Measurements from ENCODE around the gene TSPAN9. TPM values are rescaled to one million over a fixed set of nuclear protein-coding genes. Genes with fewer than 3 reads are reported as not detected.

TSPAN9 gene
- total RNA-seq, 1 experiment from 2014 or later: 13.4 TPM

- no peaks in the 10 kb centered on the region for H3K9me3 Mint-ChIP-seq (ENCODE audit: unreplicated experiment)
- intact Hi-C loops (cut with micrococcal nuclease): no loop called here
- H3K36me3 Mint-ChIP-seq (ENCODE audit: insufficient read depth, unreplicated experiment): peaks cover 31% of the 10 kb centered on the region
- no TSS peak for BruUV-seq (replicated peaks)
- POLR2A ChIA-PET: interaction anchor here (0.5 to 0.9 kb wide), 4 partner anchors 13 to 164 kb away, joined by 3 read pairs; partner anchors contain the start of genes FOXM1 and RHNO1
- CTCF ChIA-PET: interaction anchor here (0.5 to 2.2 kb wide), 28 partner anchors 8 to 1066 kb away, joined by 3 to 9 read pairs (median 3); no protein-coding TSS in a partner anchor
- DNase-seq (ENCODE audit: unreplicated experiment): peak; percentile 87
- no peaks in the 10 kb centered on the region for H3K27me3 Mint-ChIP-seq (ENCODE audit: insufficient read depth, unreplicated experiment)
- peaks cover 9% of the 10 kb centered on the region for H3K4me1 Mint-ChIP-seq (ENCODE audit: insufficient read depth, unreplicated experiment)
- H3K27ac Mint-ChIP-seq (ENCODE audit: low read depth, unreplicated experiment): no peak overlapping the region
- H3K4me3 Mint-ChIP-seq (ENCODE audit: unreplicated experiment): no peak overlapping the region
- TF ChIP-seq CTCF (IDR thresholded peaks at IDR 0.05; ENCODE audit: unreplicated experiment): peak; percentile 50
Observed at GRCh38 chr12:3041558-3042164, 35.5 kb upstream of the TSPAN9 start.

GRCh38 chr12:3042394-3042793 lies 34.8 kb upstream of the TSPAN9 start:
- no TSS peak for BruUV-seq (replicated peaks)
- peaks cover 24% of the 10 kb centered on the region for H3K36me3 Mint-ChIP-seq (ENCODE audit: insufficient read depth, unreplicated experiment)
- H3K4me3 Mint-ChIP-seq (ENCODE audit: unreplicated experiment): no peak overlapping the region
- H3K9me3 Mint-ChIP-seq (ENCODE audit: unreplicated experiment): no peaks in the 10 kb centered on the region
- intact Hi-C loops (cut with micrococcal nuclease): no loop called here
- H3K27ac Mint-ChIP-seq (ENCODE audit: low read depth, unreplicated experiment): no peak overlapping the region
- H3K4me1 Mint-ChIP-seq (ENCODE audit: insufficient read depth, unreplicated experiment): peaks cover 10% of the 10 kb centered on the region
- ChIA-PET POLR2A (interaction anchor here (0.8 kb wide), 1 partner anchor 12 kb away, joined by 3 read pairs; no protein-coding TSS in a partner anchor), CTCF (interaction anchor here (0.5 to 2.2 kb wide), 30 partner anchors 8 to 871 kb away, joined by 3 to 9 read pairs (median 3); no protein-coding TSS in a partner anchor)
- TF ChIP-seq CTCF (IDR thresholded peaks at IDR 0.05; ENCODE audit: unreplicated experiment): no peak
- no peaks in the 10 kb centered on the region for H3K27me3 Mint-ChIP-seq (ENCODE audit: insufficient read depth, unreplicated experiment)
- no peak for DNase-seq (ENCODE audit: unreplicated experiment)

- intact Hi-C loops (cut with micrococcal nuclease): no loop called here
- peaks cover 23% of the 10 kb centered on the region for H3K36me3 Mint-ChIP-seq (ENCODE audit: insufficient read depth, unreplicated experiment)
- CTCF ChIA-PET: interaction anchor here (0.5 to 2.2 kb wide), 17 partner anchors 7 to 243 kb away, joined by 3 to 9 read pairs (median 3); no protein-coding TSS in a partner anchor
- DNase-seq (ENCODE audit: unreplicated experiment): no peak
- no peaks in the 10 kb centered on the region for H3K27me3 Mint-ChIP-seq (ENCODE audit: insufficient read depth, unreplicated experiment)
- POLR2A ChIA-PET: no interaction called here
- no peak overlapping the region for H3K4me3 Mint-ChIP-seq (ENCODE audit: unreplicated experiment)
- BruUV-seq (replicated peaks): no TSS peak
- no peaks in the 10 kb centered on the region for H3K9me3 Mint-ChIP-seq (ENCODE audit: unreplicated experiment)
- peaks cover 10% of the 10 kb centered on the region for H3K4me1 Mint-ChIP-seq (ENCODE audit: insufficient read depth, unreplicated experiment)
- no peak for TF ChIP-seq CTCF (IDR thresholded peaks at IDR 0.05; ENCODE audit: unreplicated experiment)
- no peak overlapping the region for H3K27ac Mint-ChIP-seq (ENCODE audit: low read depth, unreplicated experiment)
Observed at GRCh38 chr12:3042826-3043225, 34.4 kb upstream of the TSPAN9 start.

GRCh38 chr12:3043406-3043805 lies 33.8 kb upstream of the TSPAN9 start:
- no peak overlapping the region for H3K27ac Mint-ChIP-seq (ENCODE audit: low read depth, unreplicated experiment)
- ChIA-PET POLR2A (no interaction called here), CTCF (interaction anchor here (0.6 to 2.2 kb wide), 6 partner anchors 10 to 243 kb away, joined by 3 to 9 read pairs (median 4); no protein-coding TSS in a partner anchor)
- H3K4me1 Mint-ChIP-seq (ENCODE audit: insufficient read depth, unreplicated experiment): peaks cover 10% of the 10 kb centered on the region
- H3K36me3 Mint-ChIP-seq (ENCODE audit: insufficient read depth, unreplicated experiment): peaks cover 23% of the 10 kb centered on the region
- intact Hi-C loops (cut with micrococcal nuclease): no loop called here
- H3K4me3 Mint-ChIP-seq (ENCODE audit: unreplicated experiment): no peak overlapping the region
- H3K9me3 Mint-ChIP-seq (ENCODE audit: unreplicated experiment): no peaks in the 10 kb centered on the region
- H3K27me3 Mint-ChIP-seq (ENCODE audit: insufficient read depth, unreplicated experiment): no peaks in the 10 kb centered on the region
- no peak for DNase-seq (ENCODE audit: unreplicated experiment)
- TF ChIP-seq CTCF (IDR thresholded peaks at IDR 0.05; ENCODE audit: unreplicated experiment): no peak
- no TSS peak for BruUV-seq (replicated peaks)

Measured in MCF 10A (cell line).